SU-DHL-6 (cell line): ENCODE results near the gene SLC8A1.

Source experiments
- EZH2phosphoT487 ChIP-seq: fragments of 200-600 bp; sonication (generic), shearing (Covaris generic); conservative IDR thresholded peaks from 2 replicates; pipeline ENCODE4 v1.6.1; 2018; ENCODE audit warnings: mild to moderate bottlenecking, antibody characterized with exemption, low read length, moderate library complexity, mixed read lengths
- TF ChIP-seq, protein P1 (sequence below): fragments of 200-600 bp; sonication (generic); IDR thresholded peaks from one replicate; pipeline ENCODE4 v1.5.1; 2017; ENCODE audit warnings: antibody characterized with exemption, mild to moderate bottlenecking, low read length, moderate library complexity; ENCODE audit not compliant: insufficient read depth, poor library complexity, severe bottlenecking

DNA sequence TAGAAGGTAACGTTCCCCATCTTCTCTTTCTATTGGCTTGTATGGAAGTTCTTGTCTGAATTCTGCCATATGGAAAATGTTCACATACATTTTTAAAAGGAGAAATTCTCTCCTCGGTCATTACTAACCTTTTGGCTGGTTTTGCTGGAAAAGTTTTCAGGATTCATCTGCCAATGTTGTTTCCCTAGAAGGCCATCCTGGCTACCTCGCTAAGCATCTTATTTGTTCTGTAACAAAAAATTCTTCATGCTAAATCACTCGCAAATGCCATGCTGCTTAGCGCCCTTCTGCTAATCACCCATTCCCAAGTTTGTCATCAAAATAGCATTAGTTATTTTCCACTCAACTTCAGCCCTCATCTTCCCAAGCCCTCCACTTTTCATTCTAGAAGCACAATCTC is 262.0 kb downstream of the SLC8A1 start:
- TF ChIP-seq, protein P1, sequence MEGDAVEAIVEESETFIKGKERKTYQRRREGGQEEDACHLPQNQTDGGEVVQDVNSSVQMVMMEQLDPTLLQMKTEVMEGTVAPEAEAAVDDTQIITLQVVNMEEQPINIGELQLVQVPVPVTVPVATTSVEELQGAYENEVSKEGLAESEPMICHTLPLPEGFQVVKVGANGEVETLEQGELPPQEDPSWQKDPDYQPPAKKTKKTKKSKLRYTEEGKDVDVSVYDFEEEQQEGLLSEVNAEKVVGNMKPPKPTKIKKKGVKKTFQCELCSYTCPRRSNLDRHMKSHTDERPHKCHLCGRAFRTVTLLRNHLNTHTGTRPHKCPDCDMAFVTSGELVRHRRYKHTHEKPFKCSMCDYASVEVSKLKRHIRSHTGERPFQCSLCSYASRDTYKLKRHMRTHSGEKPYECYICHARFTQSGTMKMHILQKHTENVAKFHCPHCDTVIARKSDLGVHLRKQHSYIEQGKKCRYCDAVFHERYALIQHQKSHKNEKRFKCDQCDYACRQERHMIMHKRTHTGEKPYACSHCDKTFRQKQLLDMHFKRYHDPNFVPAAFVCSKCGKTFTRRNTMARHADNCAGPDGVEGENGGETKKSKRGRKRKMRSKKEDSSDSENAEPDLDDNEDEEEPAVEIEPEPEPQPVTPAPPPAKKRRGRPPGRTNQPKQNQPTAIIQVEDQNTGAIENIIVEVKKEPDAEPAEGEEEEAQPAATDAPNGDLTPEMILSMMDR = no peak
- TF ChIP-seq EZH2phosphoT487 = no peak
